Memory B cell (primary cell): ENCODE results near the gene MYL11.
A peak's percentile ranks its signal among the peaks of the same experiment; 100 is the strongest.

Experiments used
- ATAC-seq: fragments of 150-1000 bp; cut with Tn5 transposase; 2 replicates; pipeline ENCODE4 v1.10.0; 2021; ENCODE audit warnings: low read depth, mild to moderate bottlenecking, moderate library complexity
- DNase-seq, 2 donors: peaks; one replicate each; pipeline ENCODE4 v3.0.0; 2022; ENCODE audit warnings: low spot score in 2 of 2
- H3K27ac Mint-ChIP-seq: one replicate; pipeline ENCODE4 v1.8.0; 2022; ENCODE audit warnings: mild to moderate bottlenecking, moderate library complexity, mixed read lengths
- H3K27me3 Mint-ChIP-seq: one replicate; pipeline ENCODE4 v1.8.0; 2022; ENCODE audit warnings: mixed read lengths
- H3K36me3 Mint-ChIP-seq: one replicate; pipeline ENCODE4 v1.8.0; 2022; ENCODE audit warnings: mild to moderate bottlenecking, mixed read lengths
- H3K4me1 Mint-ChIP-seq: one replicate; pipeline ENCODE4 v1.8.0; 2022; ENCODE audit warnings: mixed read lengths
- H3K4me3 Mint-ChIP-seq: one replicate; pipeline ENCODE4 v1.8.0; 2022; ENCODE audit warnings: mild to moderate bottlenecking, moderate library complexity, mixed read lengths
- H3K9me3 Mint-ChIP-seq: one replicate; pipeline ENCODE4 v1.8.0; 2022; ENCODE audit warnings: mixed read lengths

Gene MYL11

GRCh38 chr16:30350134-30350871 is 24.3 kb upstream of the MYL11 start:
- Mint-ChIP-seq H3K27ac (peak overlapping the region; percentile 64), H3K9me3 (no peaks in the 10 kb centered on the region), H3K4me3 (peak overlapping the region; percentile 6), H3K4me1 (peaks cover 35% of the 10 kb centered on the region), H3K27me3 (no peaks in the 10 kb centered on the region), H3K36me3 (peaks cover 18% of the 10 kb centered on the region)
- ATAC-seq (peak; percentile 15), DNase-seq (no peak)

- Mint-ChIP-seq H3K27ac (peak overlapping the region; percentile 64), H3K4me1 (peaks cover 38% of the 10 kb centered on the region), H3K36me3 (peaks cover 18% of the 10 kb centered on the region), H3K27me3 (no peaks in the 10 kb centered on the region), H3K9me3 (no peaks in the 10 kb centered on the region), H3K4me3 (no peak overlapping the region)
- DNase-seq (no peak), ATAC-seq (no peak)
Measured at GRCh38 chr16:30351001-30351441, 23.6 kb upstream of the MYL11 start.

DNA sequence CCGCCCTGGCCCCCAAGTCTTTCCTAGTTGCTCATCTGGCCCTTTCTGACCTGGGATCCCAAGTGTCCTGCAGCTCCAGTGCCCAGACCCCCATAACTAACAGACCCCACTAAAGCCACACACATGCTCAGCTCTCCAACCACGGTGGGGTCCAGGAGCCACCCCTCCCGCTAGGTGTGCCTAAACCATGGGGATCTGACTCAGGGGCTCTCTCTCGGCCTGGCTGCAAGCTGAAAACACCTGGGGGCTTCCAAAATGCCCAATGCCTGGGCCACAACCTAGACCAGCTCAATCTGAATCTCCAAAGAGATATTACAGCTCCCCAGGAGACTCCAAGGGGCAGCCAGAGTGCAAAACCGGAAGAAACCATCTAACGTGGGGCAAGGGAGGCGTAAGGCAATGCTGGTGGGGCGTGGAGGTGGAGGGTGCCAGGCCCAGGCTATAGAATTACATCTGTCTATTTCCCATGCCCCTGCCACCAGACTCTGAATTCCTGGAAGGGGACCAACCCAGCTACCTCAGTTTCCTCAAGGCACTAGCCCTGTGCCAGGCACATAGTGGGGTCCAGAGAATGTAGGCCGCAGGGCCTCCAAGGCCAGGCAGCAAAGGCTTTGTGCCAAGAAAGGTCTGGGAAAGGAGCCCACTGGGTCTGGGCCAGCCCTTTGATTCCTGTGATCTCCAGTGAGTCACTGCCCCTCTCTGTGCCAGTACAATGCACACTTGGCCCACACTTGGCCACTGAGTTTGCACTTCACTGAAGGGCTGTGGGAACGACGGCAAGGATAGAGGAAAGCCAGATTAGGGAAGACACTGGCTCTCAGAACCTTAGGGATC is 22.8 kb upstream of the MYL11 start:
- DNase-seq = no peak
- Mint-ChIP-seq H3K36me3 (peaks cover 18% of the 10 kb centered on the region), H3K27me3 (no peaks in the 10 kb centered on the region), H3K4me3 (no peak overlapping the region), H3K9me3 (no peaks in the 10 kb centered on the region), H3K4me1 (peaks cover 42% of the 10 kb centered on the region), H3K27ac (peak overlapping the region; percentile 64)
- no peak for ATAC-seq

DNA sequence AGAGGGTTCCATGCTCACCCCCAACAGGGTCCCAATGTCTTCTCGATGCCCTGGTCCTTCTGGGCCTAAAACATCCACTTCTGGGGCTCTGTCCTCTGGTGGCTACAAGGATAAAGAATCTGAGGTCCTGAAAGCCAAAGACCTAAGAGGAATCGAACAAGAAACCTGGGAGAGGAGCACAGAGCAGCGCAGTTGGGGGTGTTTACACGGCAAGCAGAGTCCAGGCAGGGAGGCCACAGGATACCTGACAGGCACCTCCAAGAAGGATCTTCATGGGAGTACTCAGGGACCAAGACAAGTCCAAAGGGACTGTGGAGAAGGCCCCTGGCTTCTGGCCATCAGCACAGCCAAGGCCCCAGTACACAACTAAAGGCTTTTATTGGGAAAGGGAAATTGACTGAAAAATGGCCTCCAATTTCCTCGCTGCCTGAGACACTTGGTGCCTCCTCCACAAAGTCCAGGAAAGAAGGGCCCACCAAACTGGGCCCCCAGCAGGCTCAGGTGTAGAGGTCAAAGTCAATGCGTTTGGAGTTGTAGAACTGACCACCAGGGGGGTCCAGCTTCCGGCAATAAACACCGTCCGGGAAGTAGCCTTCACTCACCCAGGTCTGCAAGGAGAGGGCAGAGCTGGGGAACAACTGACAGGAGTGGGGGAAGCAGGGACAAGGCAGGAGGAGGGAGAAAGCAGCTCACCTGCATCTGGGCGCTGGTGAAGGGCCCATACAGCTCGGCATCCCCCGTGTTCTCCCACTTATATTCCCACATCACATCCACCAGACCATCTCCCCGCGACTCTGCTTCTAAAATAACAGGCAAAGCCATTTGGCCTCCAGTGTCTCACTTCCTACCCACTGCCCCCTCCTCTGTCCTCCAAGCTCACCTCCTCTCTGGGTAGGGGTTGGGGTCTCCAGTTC is 21.9 kb upstream of the MYL11 start:
- Mint-ChIP-seq H3K27ac (peak overlapping the region; percentile 64), H3K27me3 (no peaks in the 10 kb centered on the region), H3K9me3 (no peaks in the 10 kb centered on the region), H3K4me1 (peaks cover 42% of the 10 kb centered on the region), H3K36me3 (peaks cover 21% of the 10 kb centered on the region), H3K4me3 (no peak overlapping the region)
- DNase-seq = no peak
- ATAC-seq = no peak

DNA sequence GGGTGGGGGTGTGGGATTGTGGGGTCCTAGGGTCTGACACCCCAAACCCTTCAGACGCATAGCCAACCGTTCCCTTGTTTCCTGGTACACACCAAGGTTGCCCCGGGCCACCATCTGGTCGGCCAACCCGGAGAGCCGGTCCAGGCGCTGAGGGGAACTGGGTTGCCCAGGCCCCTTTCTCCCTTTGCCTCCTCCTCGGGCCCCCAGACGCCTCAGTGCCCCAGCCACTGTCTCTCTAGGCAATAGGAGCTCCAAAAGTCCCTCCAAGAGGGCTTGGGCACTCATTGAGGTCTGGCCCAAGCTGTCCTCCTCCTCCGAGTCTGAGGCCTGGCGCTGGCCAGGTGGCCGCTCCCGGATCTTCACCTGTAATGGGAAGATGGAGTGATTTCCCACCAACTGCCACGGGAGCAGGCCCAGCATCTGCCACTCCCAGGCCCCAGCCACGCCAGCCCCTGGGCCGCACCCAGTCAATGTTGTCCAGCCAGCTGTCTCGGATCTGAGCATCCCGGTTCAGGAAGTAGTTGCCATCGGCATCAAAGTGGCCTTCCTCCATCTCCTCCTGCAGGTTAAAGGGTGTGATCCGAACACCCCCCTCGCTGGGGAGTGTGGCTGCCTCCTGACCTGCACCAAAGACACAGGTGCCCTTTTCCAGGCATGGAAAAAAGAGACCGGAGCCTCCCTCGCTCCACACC is 21.0 kb upstream of the MYL11 start:
- Mint-ChIP-seq H3K36me3 (peaks cover 23% of the 10 kb centered on the region), H3K4me1 (peaks cover 42% of the 10 kb centered on the region), H3K27ac (peak overlapping the region; percentile 95), H3K9me3 (no peaks in the 10 kb centered on the region), H3K27me3 (no peaks in the 10 kb centered on the region), H3K4me3 (peak overlapping the region; percentile 94)
- ATAC-seq (no peak), DNase-seq (no peak)

- no peaks in the 10 kb centered on the region for H3K27me3 Mint-ChIP-seq
- H3K4me1 Mint-ChIP-seq = peaks cover 35% of the 10 kb centered on the region
- H3K36me3 Mint-ChIP-seq = peaks cover 23% of the 10 kb centered on the region
- peak overlapping the region; percentile 94 for H3K4me3 Mint-ChIP-seq
- no peak for DNase-seq
- H3K9me3 Mint-ChIP-seq = no peaks in the 10 kb centered on the region
- peak; percentile 27 for ATAC-seq
- peak overlapping the region; percentile 95 for H3K27ac Mint-ChIP-seq
Measured at GRCh38 chr16:30354423-30355143, 20.0 kb upstream of the MYL11 start.

GRCh38 chr16:30355144-30355953 is 19.3 kb upstream of the MYL11 start, which contains the start of gene CD2BP2:
Gene CD2BP2 (minus strand): TSS chr16:30355308. CDS start chr16:30354681, 627 bp downstream.
- peak within 1 kb of the TSS; percentile 95 for H3K27ac Mint-ChIP-seq
- H3K4me1 Mint-ChIP-seq = peaks cover 28% of the 10 kb centered on the region
- ATAC-seq (peak; percentile 92), DNase-seq (peak; percentile 71)
- no peaks in the 10 kb centered on the region for H3K9me3 Mint-ChIP-seq
- peak within 1 kb of the TSS; percentile 94 for H3K4me3 Mint-ChIP-seq
- H3K36me3 Mint-ChIP-seq = peaks cover 20% of the 10 kb centered on the region
- no peaks in the 10 kb centered on the region for H3K27me3 Mint-ChIP-seq

DNA sequence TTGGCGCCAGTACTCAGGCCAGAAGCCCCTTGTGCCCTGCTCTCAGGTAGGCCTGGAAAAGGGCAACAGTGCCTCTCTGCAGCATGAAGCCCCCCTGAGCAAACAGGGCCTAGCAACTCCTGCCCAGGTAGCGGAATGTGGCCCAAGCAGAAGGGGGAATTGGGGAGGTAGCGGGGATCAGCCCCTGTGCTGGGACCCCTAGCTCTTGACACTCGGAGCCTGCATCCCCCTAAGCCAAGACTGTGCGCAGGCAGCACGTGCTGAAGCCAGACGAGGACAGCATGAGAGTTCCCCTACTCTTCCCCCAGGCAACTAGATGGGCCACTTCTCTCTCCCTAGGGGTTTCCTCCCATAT is 18.7 kb upstream of the MYL11 start:
- Mint-ChIP-seq H3K4me1 (peaks cover 22% of the 10 kb centered on the region), H3K27me3 (no peaks in the 10 kb centered on the region), H3K36me3 (peaks cover 18% of the 10 kb centered on the region), H3K4me3 (peak overlapping the region; percentile 94), H3K9me3 (no peaks in the 10 kb centered on the region), H3K27ac (peak overlapping the region; percentile 95)
- DNase-seq (no peak), ATAC-seq (no peak)

GRCh38 chr16:30356401-30357084 is 18.1 kb upstream of the MYL11 start:
- Mint-ChIP-seq H3K9me3 (no peaks in the 10 kb centered on the region), H3K27ac (peak overlapping the region; percentile 95), H3K36me3 (peaks cover 17% of the 10 kb centered on the region), H3K4me3 (peak overlapping the region; percentile 94), H3K27me3 (no peaks in the 10 kb centered on the region), H3K4me1 (peaks cover 17% of the 10 kb centered on the region)
- DNase-seq = no peak
- ATAC-seq = no peak

- Mint-ChIP-seq H3K9me3 (no peaks in the 10 kb centered on the region), H3K27ac (no peak overlapping the region), H3K4me3 (no peak overlapping the region), H3K4me1 (peaks cover 15% of the 10 kb centered on the region), H3K27me3 (no peaks in the 10 kb centered on the region), H3K36me3 (peaks cover 14% of the 10 kb centered on the region)
- ATAC-seq = no peak
- DNase-seq = no peak
Measured at GRCh38 chr16:30357085-30357714, 17.4 kb upstream of the MYL11 start.

- H3K27me3 Mint-ChIP-seq = no peaks in the 10 kb centered on the region
- DNase-seq (no peak), ATAC-seq (no peak)
- no peaks in the 10 kb centered on the region for H3K9me3 Mint-ChIP-seq
- H3K4me3 Mint-ChIP-seq = no peak overlapping the region
- no peak overlapping the region for H3K27ac Mint-ChIP-seq
- H3K4me1 Mint-ChIP-seq = peaks cover 15% of the 10 kb centered on the region
- peaks cover 18% of the 10 kb centered on the region for H3K36me3 Mint-ChIP-seq
Measured at GRCh38 chr16:30357715-30358576, 16.7 kb upstream of the MYL11 start.
